Measurements from ENCODE around the gene MMP15.

MMP15 gene

DNA sequence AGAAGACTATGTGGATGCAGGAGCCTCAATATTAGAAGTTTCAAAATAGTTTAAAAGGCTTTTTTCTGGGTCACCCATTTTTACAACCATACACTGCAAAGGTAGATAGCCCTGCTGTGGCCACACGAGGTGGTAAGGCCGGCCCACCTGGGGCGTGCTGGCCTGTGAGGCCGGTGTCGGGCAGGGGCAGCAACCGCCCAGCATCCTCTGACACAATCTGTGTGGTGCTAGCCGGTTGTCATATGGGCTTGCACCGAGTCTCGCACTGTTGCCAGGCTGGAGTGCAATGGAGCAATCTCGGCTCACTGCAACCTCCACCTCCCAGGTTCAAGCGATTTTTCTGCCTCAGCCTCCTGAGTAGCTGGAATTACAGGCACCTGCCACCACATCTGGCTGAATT lies 59.6 kb downstream of the MMP15 start:
- Histone ChIP-seq H3K4me1 (ENCODE audit: insufficient read depth, poor library complexity, severe bottlenecking) (peaks cover 5% of the 10 kb centered on the region), H3K9me3 (ENCODE audit: severe bottlenecking) (no peaks in the 10 kb centered on the region), H3K4me3 (ENCODE audit: severe bottlenecking) (no peak overlapping the region), H3K27ac (ENCODE audit: poor library complexity, severe bottlenecking) (no peak overlapping the region), H3K27me3 (ENCODE audit: insufficient read depth, poor library complexity, severe bottlenecking) (no peaks in the 10 kb centered on the region), H3K36me3 (ENCODE audit: low read depth) (no peaks in the 10 kb centered on the region)
- DNase-seq (ENCODE audit: low spot score) (no peak), ATAC-seq (ENCODE audit: low read depth) (no peak)
- TF ChIP-seq, protein P1, sequence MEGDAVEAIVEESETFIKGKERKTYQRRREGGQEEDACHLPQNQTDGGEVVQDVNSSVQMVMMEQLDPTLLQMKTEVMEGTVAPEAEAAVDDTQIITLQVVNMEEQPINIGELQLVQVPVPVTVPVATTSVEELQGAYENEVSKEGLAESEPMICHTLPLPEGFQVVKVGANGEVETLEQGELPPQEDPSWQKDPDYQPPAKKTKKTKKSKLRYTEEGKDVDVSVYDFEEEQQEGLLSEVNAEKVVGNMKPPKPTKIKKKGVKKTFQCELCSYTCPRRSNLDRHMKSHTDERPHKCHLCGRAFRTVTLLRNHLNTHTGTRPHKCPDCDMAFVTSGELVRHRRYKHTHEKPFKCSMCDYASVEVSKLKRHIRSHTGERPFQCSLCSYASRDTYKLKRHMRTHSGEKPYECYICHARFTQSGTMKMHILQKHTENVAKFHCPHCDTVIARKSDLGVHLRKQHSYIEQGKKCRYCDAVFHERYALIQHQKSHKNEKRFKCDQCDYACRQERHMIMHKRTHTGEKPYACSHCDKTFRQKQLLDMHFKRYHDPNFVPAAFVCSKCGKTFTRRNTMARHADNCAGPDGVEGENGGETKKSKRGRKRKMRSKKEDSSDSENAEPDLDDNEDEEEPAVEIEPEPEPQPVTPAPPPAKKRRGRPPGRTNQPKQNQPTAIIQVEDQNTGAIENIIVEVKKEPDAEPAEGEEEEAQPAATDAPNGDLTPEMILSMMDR (IDR thresholded peaks at IDR 0.05; ENCODE audit: poor library complexity, severe bottlenecking): no peak

DNA sequence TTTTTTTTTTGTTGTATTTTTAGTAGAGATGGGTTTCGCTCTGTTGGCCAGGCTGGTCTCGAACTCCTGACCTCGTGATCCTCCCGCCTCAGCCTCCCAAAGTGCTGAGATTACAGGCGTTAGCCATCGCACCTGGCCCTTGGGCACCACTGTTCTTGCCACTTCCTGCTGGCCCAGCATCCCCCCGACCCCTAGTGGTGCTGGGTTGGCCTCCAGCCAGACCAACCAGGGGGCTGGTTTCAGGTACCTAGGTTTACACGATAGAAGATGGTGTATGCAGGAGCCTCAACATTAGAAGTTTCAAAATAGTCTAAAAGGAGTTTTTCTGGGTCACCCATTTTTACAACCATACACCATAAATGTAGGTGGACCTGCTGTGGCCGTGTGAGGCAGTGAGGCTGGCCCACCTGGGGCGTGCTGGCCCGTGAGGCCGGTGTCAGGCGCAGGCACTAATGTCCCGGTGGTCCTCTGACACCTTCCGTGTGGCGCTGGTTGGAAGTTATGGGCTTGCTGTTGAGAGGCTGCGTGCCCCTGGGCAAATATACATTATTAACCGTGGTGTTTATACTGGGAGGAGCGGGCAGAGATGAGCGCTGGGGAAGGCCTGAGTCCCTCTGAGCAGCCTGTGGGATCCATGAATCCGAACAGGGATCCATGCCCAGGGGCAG lies 60.2 kb downstream of the MMP15 start:
- no peaks in the 10 kb centered on the region for H3K9me3 ChIP-seq (ENCODE audit: severe bottlenecking)
- H3K4me3 ChIP-seq (ENCODE audit: severe bottlenecking): no peak overlapping the region
- TF ChIP-seq, protein P1 (IDR thresholded peaks at IDR 0.05; ENCODE audit: poor library complexity, severe bottlenecking): no peak
- DNase-seq (ENCODE audit: low spot score) (no peak), ATAC-seq (ENCODE audit: low read depth) (no peak)
- no peaks in the 10 kb centered on the region for H3K27me3 ChIP-seq (ENCODE audit: insufficient read depth, poor library complexity, severe bottlenecking)
- H3K27ac ChIP-seq (ENCODE audit: poor library complexity, severe bottlenecking): no peak overlapping the region
- H3K4me1 ChIP-seq (ENCODE audit: insufficient read depth, poor library complexity, severe bottlenecking): peaks cover 5% of the 10 kb centered on the region
- H3K36me3 ChIP-seq (ENCODE audit: low read depth): no peaks in the 10 kb centered on the region

DNA sequence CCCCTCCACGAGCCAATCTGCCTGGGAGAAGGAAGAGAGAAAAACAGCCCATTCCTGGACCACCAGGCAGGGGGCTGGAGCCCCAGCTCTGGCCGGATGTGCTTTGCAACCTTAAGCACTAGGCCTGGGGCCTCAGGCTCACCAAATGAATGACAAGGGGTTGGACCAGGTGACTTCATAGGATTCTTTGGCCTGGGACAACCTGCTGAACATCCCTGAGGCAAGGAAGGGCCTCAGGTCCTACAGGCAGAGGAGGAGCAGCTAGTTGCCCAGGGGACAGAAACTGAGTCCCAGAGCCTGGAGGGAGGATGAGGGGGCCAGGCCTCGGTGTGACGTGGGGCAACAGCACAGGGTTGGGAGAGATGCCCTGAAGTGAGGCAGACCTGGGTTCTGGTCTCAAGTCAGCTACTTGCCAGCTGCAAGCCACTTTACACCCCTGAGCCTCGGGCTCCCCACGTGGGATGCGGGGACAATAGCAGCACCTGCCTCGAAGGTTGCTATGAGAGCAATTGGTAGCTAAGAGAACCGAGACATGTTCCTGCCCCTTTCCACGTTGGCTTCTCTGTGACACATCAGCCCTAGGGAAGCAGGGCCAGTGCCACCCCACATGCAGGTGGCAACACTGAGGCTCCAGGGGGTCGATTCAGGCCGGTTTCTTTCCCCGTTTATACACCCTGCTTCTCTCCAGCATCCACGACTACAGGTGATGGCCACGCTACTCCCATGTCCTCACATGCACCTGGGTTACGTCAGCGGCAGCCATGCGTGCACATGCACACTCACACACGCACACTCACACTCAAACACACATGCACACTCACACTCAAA lies 61.0 kb downstream of the MMP15 start:
- Histone ChIP-seq H3K27me3 (ENCODE audit: insufficient read depth, poor library complexity, severe bottlenecking) (no peaks in the 10 kb centered on the region), H3K4me3 (ENCODE audit: severe bottlenecking) (no peak overlapping the region), H3K9me3 (ENCODE audit: severe bottlenecking) (no peaks in the 10 kb centered on the region), H3K36me3 (ENCODE audit: low read depth) (no peaks in the 10 kb centered on the region), H3K27ac (ENCODE audit: poor library complexity, severe bottlenecking) (no peak overlapping the region), H3K4me1 (ENCODE audit: insufficient read depth, poor library complexity, severe bottlenecking) (peaks cover 5% of the 10 kb centered on the region)
- no peak; the same call in 2 of the 3 replicates for ATAC-seq (ENCODE audit: low read depth)
- TF ChIP-seq, protein P1 (IDR thresholded peaks at IDR 0.05; ENCODE audit: poor library complexity, severe bottlenecking): no peak
- no peak for DNase-seq (ENCODE audit: low spot score)

DNA sequence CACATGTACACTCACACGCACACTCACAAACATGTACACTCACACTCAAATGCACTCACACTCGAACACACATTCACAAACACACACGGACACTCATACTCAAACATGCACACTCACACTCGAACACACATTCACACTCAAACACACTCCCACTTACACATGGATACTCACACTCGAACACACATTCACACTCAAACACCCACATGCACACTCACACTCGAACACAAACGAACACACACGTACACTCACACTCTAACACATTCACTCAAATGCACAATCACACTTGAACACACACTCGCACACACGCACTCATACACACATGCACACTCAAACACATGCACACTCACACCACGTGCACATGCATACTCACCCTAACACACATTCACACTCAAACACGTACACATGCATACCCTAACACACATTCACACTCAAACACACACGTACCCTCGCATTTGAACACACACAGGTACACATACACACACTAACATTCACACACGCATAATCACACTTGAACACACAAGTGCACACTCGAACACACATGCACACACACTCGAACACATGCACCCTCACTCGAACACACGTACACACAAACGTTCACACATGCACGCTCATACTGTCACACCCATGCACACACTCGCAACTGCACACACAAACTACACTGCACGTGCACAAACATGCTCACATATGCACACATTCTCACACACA lies 61.8 kb downstream of the MMP15 start:
- H3K27me3 ChIP-seq (ENCODE audit: insufficient read depth, poor library complexity, severe bottlenecking): no peaks in the 10 kb centered on the region
- H3K27ac ChIP-seq (ENCODE audit: poor library complexity, severe bottlenecking): no peak overlapping the region
- no peak overlapping the region for H3K4me3 ChIP-seq (ENCODE audit: severe bottlenecking)
- H3K4me1 ChIP-seq (ENCODE audit: insufficient read depth, poor library complexity, severe bottlenecking): peaks cover 5% of the 10 kb centered on the region
- no peak for DNase-seq (ENCODE audit: low spot score)
- ATAC-seq (ENCODE audit: low read depth): no peak
- TF ChIP-seq, protein P1 (IDR thresholded peaks at IDR 0.05; ENCODE audit: poor library complexity, severe bottlenecking): no peak
- H3K9me3 ChIP-seq (ENCODE audit: severe bottlenecking): no peaks in the 10 kb centered on the region
- no peaks in the 10 kb centered on the region for H3K36me3 ChIP-seq (ENCODE audit: low read depth)

All from RWPE2 (cell line).